GM19025 (cell line): ENCODE results near the gene TRAFD1.

Source experiments
- ATAC-seq: cut with Tn5 transposase; IDR thresholded peaks from one replicate; pipeline ENCODE4 v1.9.1; 2021; ENCODE audit warnings: mild to moderate bottlenecking, low read depth, moderate library complexity; ENCODE audit not compliant: unreplicated experiment

The TRAFD1 gene

GRCh38 chr12:112115259-112116045 is 9.9 kb upstream of the TRAFD1 start:
- no peak for ATAC-seq

GRCh38 chr12:112116232-112117060 is 8.9 kb upstream of the TRAFD1 start:
- no peak for ATAC-seq

- ATAC-seq, result no peak
Observed at GRCh38 chr12:112117685-112118084, 7.7 kb upstream of the TRAFD1 start.

GRCh38 chr12:112121780-112122565 is 3.4 kb upstream of the TRAFD1 start:
- ATAC-seq, result no peak

- no peak for ATAC-seq
Observed at GRCh38 chr12:112122823-112123690, 2.3 kb upstream of the TRAFD1 start.

- no peak for ATAC-seq
Observed at GRCh38 chr12:112124918-112125249, 476 bp upstream of the TRAFD1 start.

- no peak for ATAC-seq
Observed at GRCh38 chr12:112126000-112126438, 659 bp downstream of the TRAFD1 start.

- no peak for ATAC-seq
Observed at GRCh38 chr12:112126911-112127310, 1.6 kb downstream of the TRAFD1 start.

- ATAC-seq, result no peak
Observed at GRCh38 chr12:112130441-112130998, 5.2 kb downstream of the TRAFD1 start.

GRCh38 chr12:112131686-112132085 is 6.3 kb downstream of the TRAFD1 start:
- no peak for ATAC-seq

- ATAC-seq, result no peak
Observed at GRCh38 chr12:112133418-112133817, 8.1 kb downstream of the TRAFD1 start.

GRCh38 chr12:112134731-112135130 is 9.4 kb downstream of the TRAFD1 start:
- no peak for ATAC-seq

GRCh38 chr12:112140728-112141127 is 15.4 kb downstream of the TRAFD1 start:
- ATAC-seq, result no peak

GRCh38 chr12:112146123-112146522 is 20.8 kb downstream of the TRAFD1 start:
- ATAC-seq, result no peak

GRCh38 chr12:112148031-112148513 is 22.7 kb downstream of the TRAFD1 start:
- no peak for ATAC-seq

- no peak for ATAC-seq
Observed at GRCh38 chr12:112149596-112149995, 24.2 kb downstream of the TRAFD1 start.

GRCh38 chr12:112151766-112152541 is 26.6 kb downstream of the TRAFD1 start:
- no peak for ATAC-seq

- ATAC-seq, result no peak
Observed at GRCh38 chr12:112153181-112153892, 28.0 kb downstream of the TRAFD1 start.
